Measurements from ENCODE around the gene KCNIP1.

DNA sequence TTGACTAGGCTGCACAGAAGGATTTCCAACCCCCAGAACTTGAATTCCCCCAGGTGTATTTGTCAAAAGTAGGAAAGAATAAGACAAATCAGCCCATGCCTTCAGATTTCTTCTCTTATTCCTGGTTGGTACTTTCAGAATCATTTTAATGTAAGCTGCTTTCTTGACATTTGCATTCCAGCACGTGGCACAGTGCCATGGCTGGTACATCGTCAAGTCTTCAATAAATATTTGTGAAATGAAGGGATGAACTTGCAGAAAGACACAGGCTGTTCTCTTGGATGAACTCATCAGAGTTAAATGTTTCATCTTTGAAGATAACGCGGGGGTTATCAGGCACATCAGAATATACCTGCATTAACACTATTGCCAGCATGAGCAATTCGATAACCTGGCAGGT is 14.5 kb downstream of the KCNIP1 start:
- no peak for TF ChIP-seq CTCF (IDR thresholded peaks at IDR 0.05; ENCODE audit: insufficient read depth, low read length)
- TF ChIP-seq REST (IDR thresholded peaks at IDR 0.05; ENCODE audit: insufficient replicate concordance, low read depth) = no peak
- TF ChIP-seq SPI1 (IDR thresholded peaks at IDR 0.05; ENCODE audit: borderline replicate concordance, low read depth) = no peak

All from HL-60 (cell line).